OCI-LY1 (cell line): Measurements from ENCODE around the gene CLEC5A.

ENCODE experiments used
- CTCF ChIP-seq: fragments of 200-600 bp; sonication (generic), shearing (Covaris generic); IDR thresholded peaks from 2 replicates; pipeline ENCODE4 v1.5.1; 2017; ENCODE audit warnings: mild to moderate bottlenecking, antibody characterized with exemption, low read length, moderate library complexity, mixed read lengths
- EZH2 ChIP-seq: fragments of 200-600 bp; sonication (generic), shearing (Covaris generic); IDR thresholded peaks from 2 replicates; pipeline ENCODE4 v1.8.0; 2017; ENCODE audit warnings: borderline replicate concordance, mixed run types, mild to moderate bottlenecking, antibody characterized with exemption, low read length, moderate library complexity, mixed read lengths

- no peak for TF ChIP-seq CTCF
- no peak for TF ChIP-seq EZH2
These were observed 45.4 kb upstream of the CLEC5A start for GRCh38 chr7:141992156-141992555.
